ENCODE data around the gene HS2ST1. TPM values are rescaled to one million over a fixed set of nuclear protein-coding genes. Genes with fewer than 3 reads are reported as not detected.
A peak's percentile ranks its signal among the peaks of the same experiment; 100 is the strongest.
"Not testable (repeated sequence)": the region's sequence is repeated elsewhere in the genome, so short reads cannot be mapped to it uniquely, and the experiment has no call there.

The HS2ST1 gene
- total RNA-seq, 6 experiments from 2014 or later = 23.8 to 26.8 (median 24.8) TPM

DNA sequence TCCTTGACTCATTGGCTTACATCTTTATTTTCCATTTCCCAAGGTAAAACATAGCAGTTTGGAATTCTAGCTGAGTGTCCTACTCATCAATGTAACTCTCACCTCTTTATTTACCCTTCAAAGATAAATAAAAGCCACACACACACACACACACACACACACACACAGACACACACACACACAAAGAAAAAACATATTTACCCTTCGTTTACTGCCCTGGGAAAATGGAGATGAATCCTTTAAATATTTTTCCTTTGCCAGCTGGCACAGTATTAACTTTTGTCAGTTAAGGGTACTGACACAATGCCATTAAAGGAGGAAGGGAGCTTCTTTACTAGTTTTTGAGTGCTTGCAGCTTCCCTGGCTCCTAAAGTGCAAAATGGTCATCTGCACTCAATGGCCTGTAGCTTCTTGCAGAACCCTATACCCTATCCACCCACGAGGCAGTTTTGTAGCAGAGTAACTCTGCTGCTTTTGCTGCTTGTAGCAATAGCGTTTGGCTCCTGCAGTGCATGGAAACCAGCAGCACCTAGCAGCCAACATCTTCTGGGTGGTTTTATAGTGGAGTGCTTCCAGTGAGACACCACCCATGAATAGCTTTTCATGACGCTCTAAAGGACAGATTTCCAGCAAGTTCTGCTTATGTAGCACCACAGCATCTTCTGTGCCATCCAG lies 103.7 kb downstream of the HS2ST1 start:
- TF ChIP-seq, protein P1, sequence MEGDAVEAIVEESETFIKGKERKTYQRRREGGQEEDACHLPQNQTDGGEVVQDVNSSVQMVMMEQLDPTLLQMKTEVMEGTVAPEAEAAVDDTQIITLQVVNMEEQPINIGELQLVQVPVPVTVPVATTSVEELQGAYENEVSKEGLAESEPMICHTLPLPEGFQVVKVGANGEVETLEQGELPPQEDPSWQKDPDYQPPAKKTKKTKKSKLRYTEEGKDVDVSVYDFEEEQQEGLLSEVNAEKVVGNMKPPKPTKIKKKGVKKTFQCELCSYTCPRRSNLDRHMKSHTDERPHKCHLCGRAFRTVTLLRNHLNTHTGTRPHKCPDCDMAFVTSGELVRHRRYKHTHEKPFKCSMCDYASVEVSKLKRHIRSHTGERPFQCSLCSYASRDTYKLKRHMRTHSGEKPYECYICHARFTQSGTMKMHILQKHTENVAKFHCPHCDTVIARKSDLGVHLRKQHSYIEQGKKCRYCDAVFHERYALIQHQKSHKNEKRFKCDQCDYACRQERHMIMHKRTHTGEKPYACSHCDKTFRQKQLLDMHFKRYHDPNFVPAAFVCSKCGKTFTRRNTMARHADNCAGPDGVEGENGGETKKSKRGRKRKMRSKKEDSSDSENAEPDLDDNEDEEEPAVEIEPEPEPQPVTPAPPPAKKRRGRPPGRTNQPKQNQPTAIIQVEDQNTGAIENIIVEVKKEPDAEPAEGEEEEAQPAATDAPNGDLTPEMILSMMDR (IDR thresholded peaks at IDR 0.05) = no peak
- no peaks in the 10 kb centered on the region for H3K4me1 Mint-ChIP-seq (ENCODE audit: low read depth)
- H3K36me3 Mint-ChIP-seq (ENCODE audit: low read depth) = peaks cover 18% of the 10 kb centered on the region
- H3K9me3 Mint-ChIP-seq = peaks cover 18% of the 10 kb centered on the region
- DNase-seq = no peak
- no peak overlapping the region for H3K27ac Mint-ChIP-seq
- H3K27me3 Mint-ChIP-seq (ENCODE audit: insufficient read depth) = no peaks in the 10 kb centered on the region
- no peak overlapping the region for H3K4me3 Mint-ChIP-seq

DNA sequence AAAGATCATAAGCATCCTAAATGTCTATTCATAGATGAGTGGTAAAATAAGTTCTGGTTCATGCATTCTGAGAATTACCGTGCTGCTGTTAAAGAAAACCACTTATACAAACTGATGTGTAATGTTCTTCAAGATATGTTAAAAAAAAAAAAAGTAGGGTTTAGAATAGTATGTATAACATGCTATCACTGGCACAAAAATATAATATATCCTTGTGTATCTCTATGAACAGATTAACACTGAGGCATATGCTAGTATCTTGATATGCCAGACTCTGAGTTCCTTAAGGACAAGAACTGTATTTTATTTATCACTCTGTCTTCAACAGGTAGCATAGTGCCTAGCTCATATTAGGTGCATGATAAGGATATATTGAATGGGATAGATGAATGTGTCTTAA lies 108.9 kb downstream of the HS2ST1 start:
- no peaks in the 10 kb centered on the region for H3K36me3 Mint-ChIP-seq (ENCODE audit: low read depth)
- DNase-seq = no peak
- no peaks in the 10 kb centered on the region for H3K27me3 Mint-ChIP-seq (ENCODE audit: insufficient read depth)
- no peak overlapping the region for H3K4me3 Mint-ChIP-seq
- H3K9me3 Mint-ChIP-seq = no peaks in the 10 kb centered on the region
- TF ChIP-seq, protein P1 (IDR thresholded peaks at IDR 0.05) = no peak
- H3K4me1 Mint-ChIP-seq (ENCODE audit: low read depth) = peaks cover 10% of the 10 kb centered on the region
- H3K27ac Mint-ChIP-seq = no peak overlapping the region

DNA sequence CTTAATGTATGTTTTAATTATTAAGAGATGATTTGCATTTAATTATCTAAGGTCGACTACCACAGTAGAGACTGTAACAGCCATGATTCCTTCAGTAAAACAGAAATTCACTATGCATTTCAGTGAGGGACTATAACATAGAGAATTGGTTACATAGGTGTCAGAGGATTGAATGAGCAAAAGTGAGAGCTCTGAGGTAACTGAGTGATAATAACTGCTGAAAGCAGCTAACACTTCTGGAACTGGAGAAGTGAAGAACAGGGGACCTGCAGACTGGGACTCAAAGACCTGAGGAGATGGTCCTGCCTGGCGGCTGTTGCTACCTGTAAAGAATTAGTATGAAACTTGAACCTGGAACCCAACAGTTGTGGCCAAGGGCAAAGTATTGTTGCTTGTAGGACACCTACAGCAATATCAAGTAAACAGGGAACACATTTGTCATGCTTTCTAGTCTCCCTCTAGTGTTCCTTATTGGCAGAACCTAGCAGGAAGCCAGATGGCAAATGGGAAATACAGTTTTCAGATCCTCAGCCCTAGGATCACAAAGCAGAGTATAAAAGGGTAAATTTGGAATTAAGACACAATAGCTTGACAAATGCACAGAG lies 110.6 kb downstream of the HS2ST1 start:
- peaks cover 12% of the 10 kb centered on the region for H3K4me1 Mint-ChIP-seq (ENCODE audit: low read depth)
- DNase-seq = peak; percentile 52
- H3K27me3 Mint-ChIP-seq (ENCODE audit: insufficient read depth) = no peaks in the 10 kb centered on the region
- TF ChIP-seq, protein P1 (IDR thresholded peaks at IDR 0.05) = peak; percentile 71
- no peaks in the 10 kb centered on the region for H3K36me3 Mint-ChIP-seq (ENCODE audit: low read depth)
- H3K9me3 Mint-ChIP-seq = no peaks in the 10 kb centered on the region
- no peak overlapping the region for H3K4me3 Mint-ChIP-seq
- H3K27ac Mint-ChIP-seq = no peak overlapping the region

DNA sequence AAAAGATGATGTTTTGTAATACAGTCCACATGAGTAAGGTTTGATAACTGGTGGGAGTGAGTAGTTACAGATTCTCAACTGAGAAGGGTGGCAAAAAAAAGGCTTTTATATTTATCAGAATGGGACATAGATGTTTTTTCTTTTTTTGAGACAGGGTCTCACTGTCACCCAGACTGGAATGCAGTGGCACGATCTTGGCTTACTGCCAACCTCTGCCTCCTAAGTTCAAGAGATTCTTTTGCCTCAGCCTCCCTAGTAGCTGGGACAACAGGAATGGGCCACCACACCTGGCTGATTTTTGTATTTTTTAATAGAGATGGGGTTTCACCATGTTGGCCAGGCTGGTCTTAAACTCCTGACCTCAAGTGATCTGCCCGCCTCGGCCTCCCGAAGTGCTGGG lies 113.1 kb downstream of the HS2ST1 start:
- not testable (repeated sequence) for H3K27me3 Mint-ChIP-seq (ENCODE audit: insufficient read depth); H3K27ac Mint-ChIP-seq; DNase-seq; H3K9me3 Mint-ChIP-seq; H3K36me3 Mint-ChIP-seq (ENCODE audit: low read depth); H3K4me3 Mint-ChIP-seq
- H3K4me1 Mint-ChIP-seq (ENCODE audit: low read depth) = peaks cover 13% of the 10 kb centered on the region

DNA sequence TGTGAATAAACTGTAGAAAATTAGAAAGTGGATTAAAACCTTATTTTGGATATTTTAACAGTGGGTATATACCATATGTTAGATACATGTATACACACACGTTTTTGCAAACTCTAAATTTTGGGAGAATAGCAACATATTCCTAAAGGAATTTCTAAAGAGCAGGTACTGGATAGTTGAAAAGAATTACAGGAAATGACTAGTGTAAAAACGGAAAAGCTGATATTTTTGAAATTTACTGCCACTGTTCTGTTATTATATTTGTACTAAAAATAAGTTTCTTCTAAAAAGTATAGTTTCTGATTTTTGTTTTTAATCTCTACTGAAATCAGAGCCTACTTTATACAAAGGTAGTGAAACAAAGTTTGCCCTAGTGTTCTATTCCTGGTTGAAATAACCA lies 114.1 kb downstream of the HS2ST1 start:
- no peak for DNase-seq
- TF ChIP-seq, protein P1 (IDR thresholded peaks at IDR 0.05) = no peak
- Mint-ChIP-seq H3K36me3 (ENCODE audit: low read depth) (no peaks in the 10 kb centered on the region), H3K27me3 (ENCODE audit: insufficient read depth) (no peaks in the 10 kb centered on the region), H3K9me3 (no peaks in the 10 kb centered on the region), H3K4me1 (ENCODE audit: low read depth) (peaks cover 21% of the 10 kb centered on the region), H3K27ac (no peak overlapping the region), H3K4me3 (no peak overlapping the region)

All from HFFc6 (cell line).